Upper lobe of left lung (tissue), 4 donors: ENCODE measurements around the gene LRCH1.

Experiments
- EP300 ChIP-seq, 4 donors: sonication (generic); formaldehyde crosslinking; IDR thresholded peaks; one replicate each; pipeline ENCODE4 v1.5.1; 2017; ENCODE audit warnings: antibody characterized with exemption in 4 of 4, control low read depth in 2 of 4
- POLR2A ChIP-seq, 4 donors: fragments of 450-650 bp; IDR thresholded peaks; one replicate each; pipeline ENCODE4 v1.5.1; 2016 to 2017; ENCODE audit warnings: antibody characterized with exemption in 4 of 4, mild to moderate bottlenecking in 2 of 4
- POLR2AphosphoS5 ChIP-seq, 2 donors: sonication (generic); formaldehyde crosslinking; IDR thresholded peaks; one replicate each; pipeline ENCODE4 v1.5.1; 2017; ENCODE audit warnings: antibody characterized with exemption in 2 of 2
- TF ChIP-seq, protein P1 (sequence below), 6 experiments: fragments of 450-650 bp in 4 of 6; fragments of 200-600 bp in 2 of 6; sonication (generic) in 2 of 6; IDR thresholded peaks; one replicate each; pipeline ENCODE4 v1.5.1; 2016 to 2019; ENCODE audit warnings: antibody characterized with exemption in 6 of 6

DNA sequence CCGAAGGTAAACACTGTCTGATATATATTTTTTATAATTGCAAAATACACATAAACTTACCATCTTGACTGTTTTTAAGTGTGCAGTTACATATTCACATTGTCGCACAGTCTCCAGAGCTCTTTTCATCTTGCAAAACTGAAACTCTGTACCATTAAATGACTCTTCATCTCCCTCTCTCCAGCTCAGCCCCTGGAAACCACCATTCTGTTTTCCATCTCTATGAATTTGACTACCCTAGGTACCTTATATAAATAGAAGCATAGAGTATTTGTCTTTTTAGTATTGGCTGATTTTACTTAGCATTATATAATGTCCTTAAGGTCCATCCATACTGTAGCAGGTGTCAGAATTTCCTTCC lies 45.8 kb downstream of the LRCH1 start:
- no peak for TF ChIP-seq POLR2AphosphoS5 (IDR thresholded peaks at IDR 0.05)
- TF ChIP-seq, protein P1, sequence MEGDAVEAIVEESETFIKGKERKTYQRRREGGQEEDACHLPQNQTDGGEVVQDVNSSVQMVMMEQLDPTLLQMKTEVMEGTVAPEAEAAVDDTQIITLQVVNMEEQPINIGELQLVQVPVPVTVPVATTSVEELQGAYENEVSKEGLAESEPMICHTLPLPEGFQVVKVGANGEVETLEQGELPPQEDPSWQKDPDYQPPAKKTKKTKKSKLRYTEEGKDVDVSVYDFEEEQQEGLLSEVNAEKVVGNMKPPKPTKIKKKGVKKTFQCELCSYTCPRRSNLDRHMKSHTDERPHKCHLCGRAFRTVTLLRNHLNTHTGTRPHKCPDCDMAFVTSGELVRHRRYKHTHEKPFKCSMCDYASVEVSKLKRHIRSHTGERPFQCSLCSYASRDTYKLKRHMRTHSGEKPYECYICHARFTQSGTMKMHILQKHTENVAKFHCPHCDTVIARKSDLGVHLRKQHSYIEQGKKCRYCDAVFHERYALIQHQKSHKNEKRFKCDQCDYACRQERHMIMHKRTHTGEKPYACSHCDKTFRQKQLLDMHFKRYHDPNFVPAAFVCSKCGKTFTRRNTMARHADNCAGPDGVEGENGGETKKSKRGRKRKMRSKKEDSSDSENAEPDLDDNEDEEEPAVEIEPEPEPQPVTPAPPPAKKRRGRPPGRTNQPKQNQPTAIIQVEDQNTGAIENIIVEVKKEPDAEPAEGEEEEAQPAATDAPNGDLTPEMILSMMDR (IDR thresholded peaks at IDR 0.05): no peak
- TF ChIP-seq POLR2A (IDR thresholded peaks at IDR 0.05): no peak
- TF ChIP-seq EP300 (IDR thresholded peaks at IDR 0.05): no peak
